Astrocyte (in vitro differentiated cells and primary cell): ENCODE measurements around the gene PHC2.

ENCODE experiments used
- CTCF ChIP-seq: IDR thresholded peaks from 2 replicates; pipeline ENCODE4 v1.5.1; 2011; ENCODE audit warnings: low read depth, mild to moderate bottlenecking, inconsistent platforms, low read length, moderate library complexity; ENCODE audit not compliant: insufficient read depth
- EZH2 ChIP-seq: IDR thresholded peaks from 2 replicates; pipeline ENCODE4 v1.6.1; 2012; ENCODE audit warnings: mild to moderate bottlenecking, low read length, inconsistent platforms; ENCODE audit not compliant: insufficient read depth

- TF ChIP-seq EZH2 (no peak), CTCF (no peak)
Observed at GRCh38 chr1:33472269-33472980, 41.5 kb upstream of the PHC2 start, which contains the start of gene ZSCAN20.
